Posterior vena cava (tissue), 2 donors: ENCODE results near the gene NPDC1. TPM values are rescaled to one million over a fixed set of nuclear protein-coding genes. Genes with fewer than 3 reads are reported as not detected.
"Not testable (repeated sequence)": the region's sequence is repeated elsewhere in the genome, so short reads cannot be mapped to it uniquely, and the experiment has no call there.

Source experiments
- DNase-seq: peaks from one replicate; pipeline ENCODE4 v3.0.0-alpha.2; 2020; ENCODE audit warnings: low spot score
- intact Hi-C, 2 donors: fragments of 100-400 bp; cut with DNase I; formaldehyde crosslinking; loops; one replicate each; pipeline versions ENCODE4 v1.14.1 to v1.14.2; 2022 to 2023
- total RNA-seq, 2 donors: library from RNA; stranded (reverse); fragmentation: NEBNext Ultra II Directional; extraction: Animal tissue kit (Norgen Biotek cat#: 25700); gene quantifications; one replicate each; pipeline ENCODE4 v1.2.1, GENCODE V29; 2021
- donor health status: DM: yes; HTN: yes; CAD: no.
- donor health status: DM: yes; HTN: yes; CAD: no.

The NPDC1 gene
- total RNA-seq, 2 donors from 2014 or later = 129 to 133 TPM

GRCh38 chr9:137063311-137064026 is 17.5 kb upstream of the NPDC1 start:
- intact Hi-C loops = loop anchor here in 1 of 2 donors (10.0 kb wide), 1 partner anchor 279 kb away; no protein-coding TSS in a partner anchor
- no peak for DNase-seq

GRCh38 chr9:137062798-137063197 is 16.8 kb upstream of the NPDC1 start:
- intact Hi-C loops = loop anchor here in 1 of 2 donors (10.0 kb wide), 1 partner anchor 278 kb away; no protein-coding TSS in a partner anchor
- DNase-seq = not testable (repeated sequence)

- DNase-seq = no peak
- intact Hi-C loops = loop anchor here in 1 of 2 donors (10.0 kb wide), 1 partner anchor 278 kb away; no protein-coding TSS in a partner anchor
Measured at GRCh38 chr9:137062384-137062783, 16.4 kb upstream of the NPDC1 start.

- DNase-seq = no peak
- intact Hi-C loops = no loop called here
Measured at GRCh38 chr9:137058521-137059234, 12.7 kb upstream of the NPDC1 start.

GRCh38 chr9:137057545-137057944 is 11.6 kb upstream of the NPDC1 start:
- intact Hi-C loops = no loop called here
- DNase-seq = no peak

GRCh38 chr9:137056739-137057415 is 10.9 kb upstream of the NPDC1 start:
- no peak for DNase-seq
- intact Hi-C loops = no loop called here

GRCh38 chr9:137055385-137056364 is 9.7 kb upstream of the NPDC1 start:
- intact Hi-C loops = no loop called here
- peak; percentile 92 for DNase-seq

- intact Hi-C loops = loop anchor here in 1 of 2 donors (5.0 kb wide), 1 partner anchor 392 kb away; no protein-coding TSS in a partner anchor
- no peak for DNase-seq
Measured at GRCh38 chr9:137054932-137055384, 9.0 kb upstream of the NPDC1 start.

GRCh38 chr9:137053944-137054931 is 8.3 kb upstream of the NPDC1 start, which contains the start of gene ENTPD2:
Gene ENTPD2 (minus strand): TSS chr9:137054061. CDS start chr9:137053997, 64 bp downstream.
- intact Hi-C loops = loop anchor here in 1 of 2 donors (5.0 kb wide), 1 partner anchor 393 kb away; no protein-coding TSS in a partner anchor
- DNase-seq = no peak

GRCh38 chr9:137052998-137053943 is 7.3 kb upstream of the NPDC1 start:
- no peak for DNase-seq

GRCh38 chr9:137052293-137052692 is 6.3 kb upstream of the NPDC1 start:
- no peak for DNase-seq
- intact Hi-C loops = loop anchor here in 1 of 2 donors (5.0 kb wide), 1 partner anchor 395 kb away; no protein-coding TSS in a partner anchor

More at GRCh38 chr9:137052998-137053943, 7.3 kb upstream of the NPDC1 start:
- intact Hi-C loops = loop anchor here in 1 of 2 donors (5.0 kb wide), 1 partner anchor 394 kb away; no protein-coding TSS in a partner anchor

GRCh38 chr9:137051145-137051724 is 5.3 kb upstream of the NPDC1 start:
- no peak for DNase-seq
- intact Hi-C loops = loop anchor here in 1 of 2 donors (5.0 kb wide), 1 partner anchor 396 kb away; no protein-coding TSS in a partner anchor

- no peak for DNase-seq
- intact Hi-C loops = loop anchor here in 1 of 2 donors (5.0 kb wide), 1 partner anchor 397 kb away; no protein-coding TSS in a partner anchor
Measured at GRCh38 chr9:137050570-137050969, 4.6 kb upstream of the NPDC1 start.

- no peak for DNase-seq
- intact Hi-C loops = loop anchor here in 1 of 2 donors (5.0 kb wide), 1 partner anchor 398 kb away; no protein-coding TSS in a partner anchor
Measured at GRCh38 chr9:137049544-137050449, 3.8 kb upstream of the NPDC1 start.
